Esophagus muscularis mucosa (tissue), 4 donors: Measurements from ENCODE around the gene EEIG1. TPM values are rescaled to one million over a fixed set of nuclear protein-coding genes. Genes with fewer than 3 reads are reported as not detected.

ENCODE experiments used
- DNase-seq: peaks from one replicate; pipeline ENCODE4 v3.0.0-alpha.2; 2017; ENCODE audit errors: extremely low spot score
- H3K27ac ChIP-seq, 4 donors: fragments of 200-600 bp; sonication (generic); replicated peaks in 1 of 4; 1 replicate in 3 of 4; 2 replicates in 1 of 4; pipeline ENCODE4 v1.5.1; 2016 to 2019; ENCODE audit warnings: mild to moderate bottlenecking in 1 of 4
- H3K27me3 ChIP-seq, 4 donors: fragments of 200-600 bp; sonication (generic); one replicate each; pipeline versions ENCODE4 v1.5.1 to v1.6.0; 2016 to 2019
- H3K36me3 ChIP-seq, 4 donors: fragments of 200-600 bp; sonication (generic); one replicate each; pipeline ENCODE4 v1.5.1; 2016 to 2019
- H3K4me1 ChIP-seq, 4 donors: fragments of 200-600 bp; sonication (generic); one replicate each; pipeline ENCODE4 v1.5.1; 2016 to 2019
- H3K4me3 ChIP-seq, 4 donors: fragments of 200-600 bp; sonication (generic); 1 replicate in 2 of 4; 2 replicates in 2 of 4; pipeline ENCODE4 v1.5.1; 2016 to 2019; ENCODE audit warnings: mild to moderate bottlenecking in 4 of 4, moderate library complexity in 1 of 4
- H3K9me3 ChIP-seq, 4 donors: fragments of 200-600 bp; sonication (generic); 1 replicate in 3 of 4; 2 replicates in 1 of 4; pipeline ENCODE4 v1.5.1; 2016 to 2019
- CTCF ChIP-seq, 3 experiments: fragments of 200-600 bp in 2 of 3; fragments of 450-650 bp in 1 of 3; sonication (generic) in 2 of 3; IDR thresholded peaks; one replicate each; pipeline ENCODE4 v1.5.1; 2017 to 2019; ENCODE audit warnings: antibody characterized with exemption in 3 of 3, mild to moderate bottlenecking in 2 of 3, moderate library complexity in 1 of 3
- EP300 ChIP-seq: sonication (generic); formaldehyde crosslinking; IDR thresholded peaks from one replicate; pipeline ENCODE4 v1.6.1; 2017; ENCODE audit warnings: antibody characterized with exemption
- POLR2A ChIP-seq: fragments of 450-650 bp; IDR thresholded peaks from one replicate; pipeline ENCODE4 v1.6.1; 2017; ENCODE audit warnings: antibody characterized with exemption, moderate library complexity, mild to moderate bottlenecking, low read depth
- POLR2AphosphoS5 ChIP-seq, 2 donors: sonication (generic); formaldehyde crosslinking; IDR thresholded peaks; one replicate each; pipeline ENCODE4 v1.6.1; 2017; ENCODE audit warnings: antibody characterized with exemption in 2 of 2
- WGBS: methylation state at CpG from one replicate; pipeline ENCODE4 v1.1.5; 2018; 5-methylcytosine and 5-hydroxymethylcytosine counted together
- intact Hi-C: fragments of 100-400 bp; cut with DNase I; formaldehyde crosslinking; loops from one replicate; pipeline ENCODE4 v1.15.1; 2023
- total RNA-seq, 4 donors: library from RNA; depleted of rRNA; stranded (reverse); fragments of >200 nt; gene quantifications; one replicate each; pipeline versions ENCODE4 v1.1.0 to v1.2.1, GENCODE V29; 2016

The EEIG1 gene
- 10 to 100 TPM; 12.4 to 29.5 (median 20.0) TPM for total RNA-seq

- no peaks in the 10 kb centered on the region for H3K27me3 ChIP-seq
- TF ChIP-seq CTCF (IDR thresholded peaks at IDR 0.05): peak in 1 of 3 experiments; percentile 21
- TF ChIP-seq POLR2AphosphoS5 (IDR thresholded peaks at IDR 0.05): peak; percentile 65 to 86
- TF ChIP-seq EP300: no peak
- peak; percentile 98 for DNase-seq
- intact Hi-C loops: loop anchor here (5.0 to 10.0 kb wide), 2 partner anchors 39 to 54 kb away; no protein-coding TSS in a partner anchor
- peak within 1 kb of the TSS; percentile 81 to 97 (median 89) for H3K4me3 ChIP-seq
- no peaks in the 10 kb centered on the region for H3K36me3 ChIP-seq
- no peaks in the 10 kb centered on the region for H3K9me3 ChIP-seq
- H3K27ac ChIP-seq: peak within 1 kb of the TSS; percentile 91 to 97 (median 96)
- H3K4me1 ChIP-seq: peaks cover 44 to 52% (median 49%) of the 10 kb centered on the region in 4 donors
- 4% methylated on average over 8 of the region's 93 CpGs for whole genome bisulfite sequencing
Observed at GRCh38 chr9:127980706-127981558, at the start of gene EEIG1. Gene EEIG1 (minus strand): TSS chr9:127980989. CDS start chr9:127980137, 852 bp downstream.

- Histone ChIP-seq H3K9me3 (no peaks in the 10 kb centered on the region), H3K4me3 (no peak overlapping the region), H3K27ac (no peak overlapping the region), H3K4me1 (no peaks in the 10 kb centered on the region), H3K27me3 (no peaks in the 10 kb centered on the region), H3K36me3 (no peaks in the 10 kb centered on the region)
- DNase-seq: no peak
- TF ChIP-seq EP300 (no peak), POLR2AphosphoS5 (IDR thresholded peaks at IDR 0.05) (no peak), POLR2A (no peak), CTCF (IDR thresholded peaks at IDR 0.05) (no peak)
- intact Hi-C loops: no loop called here
- 71% methylated on average over 4 of the region's 4 CpGs for WGBS
Observed at GRCh38 chr9:128027705-128028104, 46.9 kb upstream of the EEIG1 start.

GRCh38 chr9:128026773-128027541, 46.2 kb upstream of the EEIG1 start:
- no peak for DNase-seq
- H3K36me3 ChIP-seq: no peaks in the 10 kb centered on the region
- H3K27me3 ChIP-seq: no peaks in the 10 kb centered on the region
- H3K4me1 ChIP-seq: no peaks in the 10 kb centered on the region
- H3K27ac ChIP-seq: peak overlapping the region in 1 of 4 donors; percentile 24
- TF ChIP-seq CTCF (IDR thresholded peaks at IDR 0.05) (no peak), EP300 (no peak), POLR2AphosphoS5 (IDR thresholded peaks at IDR 0.05) (no peak), POLR2A (no peak)
- intact Hi-C loops: no loop called here
- H3K9me3 ChIP-seq: no peaks in the 10 kb centered on the region
- WGBS: 92% methylated on average over 5 of the region's 11 CpGs
- no peak overlapping the region for H3K4me3 ChIP-seq

GRCh38 chr9:128026255-128026772, 45.5 kb upstream of the EEIG1 start:
- no peak overlapping the region for H3K4me3 ChIP-seq
- no peaks in the 10 kb centered on the region for H3K4me1 ChIP-seq
- H3K9me3 ChIP-seq: no peaks in the 10 kb centered on the region
- 78% methylated on average over 11 of the region's 12 CpGs for WGBS
- H3K27ac ChIP-seq: peak overlapping the region in 1 of 4 donors; percentile 24
- no peaks in the 10 kb centered on the region for H3K36me3 ChIP-seq
- H3K27me3 ChIP-seq: no peaks in the 10 kb centered on the region
- no peak for DNase-seq
- no peak for TF ChIP-seq EP300
- TF ChIP-seq POLR2A: no peak
- TF ChIP-seq POLR2AphosphoS5 (IDR thresholded peaks at IDR 0.05): peak in 1 of 2 donors; percentile 24
- TF ChIP-seq CTCF (IDR thresholded peaks at IDR 0.05): no peak
- intact Hi-C loops: no loop called here
